ENCODE data around the gene ITGB1. TPM values are rescaled to one million over a fixed set of nuclear protein-coding genes. Genes with fewer than 3 reads are reported as not detected.

ITGB1 gene
- total RNA-seq, 1 experiment from 2014 or later, result 282 TPM

DNA sequence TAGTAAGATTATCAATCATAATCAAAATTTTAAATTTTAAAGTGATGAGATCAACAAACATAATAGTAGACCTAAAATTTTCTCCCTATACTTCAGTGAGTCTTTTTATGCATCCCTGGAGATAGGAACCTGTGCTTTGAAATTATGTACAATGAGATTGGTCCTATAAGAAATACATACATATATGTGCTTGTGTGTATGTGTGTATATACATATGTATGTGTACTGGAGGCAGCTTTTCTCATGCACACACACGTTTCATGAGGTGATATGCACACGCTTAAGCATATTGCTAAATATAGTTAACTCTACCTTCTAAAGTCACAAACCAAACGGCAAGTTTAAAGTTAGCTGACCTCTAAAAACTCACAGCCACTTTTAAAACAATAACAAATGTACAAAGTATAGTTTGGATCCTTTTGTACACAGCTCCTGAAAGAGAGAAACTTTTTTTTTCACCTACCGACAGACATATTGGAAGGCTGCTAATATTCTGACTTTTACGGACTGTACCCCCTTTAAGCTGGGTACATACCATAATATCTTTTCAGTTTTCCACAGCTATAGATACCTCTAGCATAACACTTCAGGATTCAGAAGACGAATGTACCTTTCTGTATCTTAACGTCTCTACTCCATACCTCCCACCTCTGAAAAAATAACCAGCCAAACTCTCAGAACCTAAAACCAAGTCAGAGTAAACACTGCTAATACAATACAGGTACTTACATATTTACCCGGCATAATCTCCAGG lies 3.3 kb downstream of the ITGB1 start:
- no peak for DNase-seq (ENCODE audit: low spot score)
- no TSS peak for BruUV-seq (replicated peaks)

DNA sequence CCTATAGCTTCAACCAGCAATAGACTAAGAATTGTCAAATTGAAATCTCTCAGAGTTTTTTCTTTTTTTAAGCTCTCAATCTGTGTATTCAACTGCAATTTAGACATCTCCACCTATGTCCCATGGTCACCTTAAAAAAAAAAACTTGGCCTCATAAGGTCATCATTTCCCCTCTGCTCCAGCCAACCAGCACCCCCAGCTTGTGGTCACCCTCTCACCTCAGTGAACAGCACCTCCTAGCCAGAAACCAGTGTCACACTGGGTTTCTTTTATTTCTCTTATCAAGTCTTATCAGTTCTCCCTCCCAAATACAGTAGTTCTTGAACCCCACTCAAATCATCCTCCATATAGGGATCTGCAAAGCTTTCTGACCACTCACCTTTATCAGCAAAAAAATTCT lies 4.0 kb downstream of the ITGB1 start:
- ChIA-PET CTCF (no interaction called here), POLR2A (ENCODE audit: low non-redundant PET) (interaction anchor here (0.8 kb wide), 1 partner anchor 10 kb away, joined by 3 read pairs; no protein-coding TSS in a partner anchor)
- TF ChIP-seq, protein P1, sequence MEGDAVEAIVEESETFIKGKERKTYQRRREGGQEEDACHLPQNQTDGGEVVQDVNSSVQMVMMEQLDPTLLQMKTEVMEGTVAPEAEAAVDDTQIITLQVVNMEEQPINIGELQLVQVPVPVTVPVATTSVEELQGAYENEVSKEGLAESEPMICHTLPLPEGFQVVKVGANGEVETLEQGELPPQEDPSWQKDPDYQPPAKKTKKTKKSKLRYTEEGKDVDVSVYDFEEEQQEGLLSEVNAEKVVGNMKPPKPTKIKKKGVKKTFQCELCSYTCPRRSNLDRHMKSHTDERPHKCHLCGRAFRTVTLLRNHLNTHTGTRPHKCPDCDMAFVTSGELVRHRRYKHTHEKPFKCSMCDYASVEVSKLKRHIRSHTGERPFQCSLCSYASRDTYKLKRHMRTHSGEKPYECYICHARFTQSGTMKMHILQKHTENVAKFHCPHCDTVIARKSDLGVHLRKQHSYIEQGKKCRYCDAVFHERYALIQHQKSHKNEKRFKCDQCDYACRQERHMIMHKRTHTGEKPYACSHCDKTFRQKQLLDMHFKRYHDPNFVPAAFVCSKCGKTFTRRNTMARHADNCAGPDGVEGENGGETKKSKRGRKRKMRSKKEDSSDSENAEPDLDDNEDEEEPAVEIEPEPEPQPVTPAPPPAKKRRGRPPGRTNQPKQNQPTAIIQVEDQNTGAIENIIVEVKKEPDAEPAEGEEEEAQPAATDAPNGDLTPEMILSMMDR (conservative IDR thresholded peaks at IDR 0.05; ENCODE audit: low read depth, low read length), result no peak
- TF ChIP-seq EZH2 (IDR thresholded peaks at IDR 0.05; ENCODE audit: borderline replicate concordance, low read depth, low read length, poor library complexity, severe bottlenecking), result no peak
- peaks cover 60% of the 10 kb centered on the region for H3K4me1 ChIP-seq (ENCODE audit: insufficient read depth, low read length, poor library complexity, severe bottlenecking)
- H3K4me3 ChIP-seq (ENCODE audit: low read depth, low read length, poor library complexity, severe bottlenecking), result no peak overlapping the region
- BruUV-seq (replicated peaks), result no TSS peak
- H3K27ac ChIP-seq (ENCODE audit: low read depth, low read length, poor library complexity, severe bottlenecking), result no peak overlapping the region
- no peak for DNase-seq (ENCODE audit: low spot score)
- H3K27me3 ChIP-seq (replicated peaks; ENCODE audit: insufficient read depth, low read depth, low read length, poor library complexity), result no peaks in the 10 kb centered on the region
- intact Hi-C loops (cut with micrococcal nuclease; ENCODE audit: unreplicated experiment), result no loop called here
- no peaks in the 10 kb centered on the region for H3K9me3 ChIP-seq (ENCODE audit: low read depth, low read length, poor library complexity, severe bottlenecking)
- H3K36me3 ChIP-seq (ENCODE audit: insufficient read depth, low read length, poor library complexity, severe bottlenecking), result no peaks in the 10 kb centered on the region

More for the DNA sequence above, 3.3 kb downstream of the ITGB1 start:
- TF ChIP-seq, protein P1 (conservative IDR thresholded peaks at IDR 0.05; ENCODE audit: low read depth, low read length), result no peak
- TF ChIP-seq EZH2 (IDR thresholded peaks at IDR 0.05; ENCODE audit: borderline replicate concordance, low read depth, low read length, poor library complexity, severe bottlenecking), result no peak
- POLR2A ChIA-PET (ENCODE audit: low non-redundant PET), result interaction anchor here (0.8 kb wide), 1 partner anchor 11 kb away, joined by 3 read pairs; no protein-coding TSS in a partner anchor
- peak overlapping the region; percentile 93 for H3K4me3 ChIP-seq (ENCODE audit: low read depth, low read length, poor library complexity, severe bottlenecking)
- CTCF ChIA-PET, result no interaction called here
- peaks cover 59% of the 10 kb centered on the region for H3K4me1 ChIP-seq (ENCODE audit: insufficient read depth, low read length, poor library complexity, severe bottlenecking)
- no peaks in the 10 kb centered on the region for H3K36me3 ChIP-seq (ENCODE audit: insufficient read depth, low read length, poor library complexity, severe bottlenecking)
- intact Hi-C loops (cut with micrococcal nuclease; ENCODE audit: unreplicated experiment), result no loop called here
- no peaks in the 10 kb centered on the region for H3K9me3 ChIP-seq (ENCODE audit: low read depth, low read length, poor library complexity, severe bottlenecking)
- no peaks in the 10 kb centered on the region for H3K27me3 ChIP-seq (replicated peaks; ENCODE audit: insufficient read depth, low read depth, low read length, poor library complexity)
- H3K27ac ChIP-seq (ENCODE audit: low read depth, low read length, poor library complexity, severe bottlenecking), result peak overlapping the region; percentile 15

DNA sequence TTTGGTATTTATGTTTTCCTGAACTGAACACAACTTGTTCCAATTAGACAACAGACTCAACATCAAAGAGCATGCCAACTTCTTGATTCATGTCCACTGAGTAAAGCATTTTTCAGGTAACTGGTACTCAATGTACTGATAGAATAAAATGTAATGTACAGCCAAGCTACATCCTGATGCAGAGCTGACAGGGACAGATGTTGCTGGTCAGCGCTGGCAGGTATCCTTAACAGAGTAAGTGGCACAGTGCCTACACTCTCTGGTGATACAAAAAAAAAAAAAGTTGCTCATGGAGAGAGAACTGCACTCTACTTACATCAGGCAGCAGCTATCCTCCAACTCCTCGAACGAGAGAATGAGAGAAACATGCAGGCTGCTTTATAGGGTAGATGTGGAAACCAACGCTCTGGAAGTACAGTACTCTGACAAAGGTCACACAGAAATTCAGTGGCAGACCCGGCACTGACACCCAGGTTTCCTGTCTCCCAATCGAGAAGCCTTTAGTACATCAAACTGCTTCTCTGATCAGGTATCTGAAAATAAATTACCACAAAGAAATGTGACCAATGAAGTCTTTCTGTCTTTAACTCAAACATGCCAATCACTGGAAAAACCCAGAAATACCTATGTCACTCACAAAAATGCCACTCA lies 4.6 kb downstream of the ITGB1 start:
- DNase-seq (ENCODE audit: low spot score), result no peak
- Histone ChIP-seq H3K9me3 (ENCODE audit: low read depth, low read length, poor library complexity, severe bottlenecking) (no peaks in the 10 kb centered on the region), H3K27me3 (replicated peaks; ENCODE audit: insufficient read depth, low read depth, low read length, poor library complexity) (no peaks in the 10 kb centered on the region), H3K4me1 (ENCODE audit: insufficient read depth, low read length, poor library complexity, severe bottlenecking) (peaks cover 60% of the 10 kb centered on the region), H3K27ac (ENCODE audit: low read depth, low read length, poor library complexity, severe bottlenecking) (no peak overlapping the region), H3K36me3 (ENCODE audit: insufficient read depth, low read length, poor library complexity, severe bottlenecking) (no peaks in the 10 kb centered on the region), H3K4me3 (ENCODE audit: low read depth, low read length, poor library complexity, severe bottlenecking) (no peak overlapping the region)
- intact Hi-C loops (cut with micrococcal nuclease; ENCODE audit: unreplicated experiment), result no loop called here
- CTCF ChIA-PET, result no interaction called here
- POLR2A ChIA-PET (ENCODE audit: low non-redundant PET), result no interaction called here
- BruUV-seq (replicated peaks), result no TSS peak
- TF ChIP-seq EZH2 (IDR thresholded peaks at IDR 0.05; ENCODE audit: borderline replicate concordance, low read depth, low read length, poor library complexity, severe bottlenecking), result no peak
- TF ChIP-seq, protein P1 (conservative IDR thresholded peaks at IDR 0.05; ENCODE audit: low read depth, low read length), result no peak

Data from A673 (cell line).